ENCODE results near the gene TTLL3. TPM values are rescaled to one million over a fixed set of nuclear protein-coding genes. Genes with fewer than 3 reads are reported as not detected.

The TTLL3 gene
- total and polyA plus RNA-seq, 11 donors, result 4.7 to 30.3 (median 11.8) TPM

GRCh38 chr3:9806137-9806536 is 3.9 kb upstream of the TTLL3 start:
- no peak for ATAC-seq
- Histone ChIP-seq H3K4me3 (no peak overlapping the region), H3K4me1 (peaks cover 0 to 30% (median 11%) of the 10 kb centered on the region in 12 donors), H3K9me3 (no peaks in the 10 kb centered on the region), H3K27ac (no peak overlapping the region), H3K36me3 (peaks cover 0 to 74% (median 64%) of the 10 kb centered on the region in 9 donors), H3K27me3 (no peaks in the 10 kb centered on the region)
- WGBS, 4 donors, result 85 to 93% (median 90%) methylated on average over 12 of the region's 12 CpGs
- intact Hi-C loops (cut with DNase I), result no loop called here
- TF ChIP-seq, protein P1, sequence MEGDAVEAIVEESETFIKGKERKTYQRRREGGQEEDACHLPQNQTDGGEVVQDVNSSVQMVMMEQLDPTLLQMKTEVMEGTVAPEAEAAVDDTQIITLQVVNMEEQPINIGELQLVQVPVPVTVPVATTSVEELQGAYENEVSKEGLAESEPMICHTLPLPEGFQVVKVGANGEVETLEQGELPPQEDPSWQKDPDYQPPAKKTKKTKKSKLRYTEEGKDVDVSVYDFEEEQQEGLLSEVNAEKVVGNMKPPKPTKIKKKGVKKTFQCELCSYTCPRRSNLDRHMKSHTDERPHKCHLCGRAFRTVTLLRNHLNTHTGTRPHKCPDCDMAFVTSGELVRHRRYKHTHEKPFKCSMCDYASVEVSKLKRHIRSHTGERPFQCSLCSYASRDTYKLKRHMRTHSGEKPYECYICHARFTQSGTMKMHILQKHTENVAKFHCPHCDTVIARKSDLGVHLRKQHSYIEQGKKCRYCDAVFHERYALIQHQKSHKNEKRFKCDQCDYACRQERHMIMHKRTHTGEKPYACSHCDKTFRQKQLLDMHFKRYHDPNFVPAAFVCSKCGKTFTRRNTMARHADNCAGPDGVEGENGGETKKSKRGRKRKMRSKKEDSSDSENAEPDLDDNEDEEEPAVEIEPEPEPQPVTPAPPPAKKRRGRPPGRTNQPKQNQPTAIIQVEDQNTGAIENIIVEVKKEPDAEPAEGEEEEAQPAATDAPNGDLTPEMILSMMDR (IDR thresholded peaks at IDR 0.05), result no peak
- TF ChIP-seq POLR2A (IDR thresholded peaks at IDR 0.05), result no peak
- DNase-seq, result no peak

GRCh38 chr3:9806688-9807589 is 3.1 kb upstream of the TTLL3 start:
- TF ChIP-seq, protein P1 (IDR thresholded peaks at IDR 0.05), result no peak
- no peak for TF ChIP-seq POLR2A (IDR thresholded peaks at IDR 0.05)
- intact Hi-C loops (cut with DNase I), result no loop called here
- ATAC-seq (no peak), DNase-seq (no peak)
- Histone ChIP-seq H3K27ac (no peak overlapping the region), H3K9me3 (no peaks in the 10 kb centered on the region), H3K4me3 (no peak overlapping the region), H3K27me3 (no peaks in the 10 kb centered on the region), H3K4me1 (peaks cover 0 to 30% (median 11%) of the 10 kb centered on the region in 12 donors), H3K36me3 (peaks cover 0 to 70% (median 56%) of the 10 kb centered on the region in 9 donors)
- WGBS, 4 donors, result 85 to 97% (median 96%) methylated on average over 4 to 7 of the region's 7 CpGs

- Histone ChIP-seq H3K4me3 (no peak overlapping the region), H3K27ac (peak overlapping the region in 1 of 12 donors; percentile 95), H3K4me1 (peaks cover 0 to 27% (median 11%) of the 10 kb centered on the region in 12 donors), H3K36me3 (peaks cover 0 to 66% (median 48%) of the 10 kb centered on the region in 9 donors), H3K9me3 (no peaks in the 10 kb centered on the region), H3K27me3 (no peaks in the 10 kb centered on the region)
- DNase-seq (no peak), ATAC-seq (no peak)
- intact Hi-C loops (cut with DNase I), result no loop called here
- WGBS, 4 donors, result 90 to 100% (median 93%) methylated on average over 2 of the region's 2 CpGs
- TF ChIP-seq, protein P1 (IDR thresholded peaks at IDR 0.05), result no peak
- TF ChIP-seq POLR2A (IDR thresholded peaks at IDR 0.05), result no peak
Observed at GRCh38 chr3:9807981-9808344, 2.1 kb upstream of the TTLL3 start.

GRCh38 chr3:9808345-9809037 is 1.6 kb upstream of the TTLL3 start:
- H3K36me3 ChIP-seq, result peaks cover 0 to 66% (median 44%) of the 10 kb centered on the region in 9 donors
- WGBS, 4 donors, result 66 to 91% (median 81%) methylated on average over 4 to 7 of the region's 7 CpGs
- H3K27me3 ChIP-seq, result no peaks in the 10 kb centered on the region
- peak in 1 of 5 donors; percentile 32 for DNase-seq
- H3K4me3 ChIP-seq, result no peak overlapping the region
- TF ChIP-seq, protein P1 (IDR thresholded peaks at IDR 0.05), result no peak
- no peak for TF ChIP-seq POLR2A (IDR thresholded peaks at IDR 0.05)
- peaks cover 0 to 23% (median 9%) of the 10 kb centered on the region in 12 donors for H3K4me1 ChIP-seq
- H3K9me3 ChIP-seq, result no peaks in the 10 kb centered on the region
- intact Hi-C loops (cut with DNase I), result no loop called here
- ATAC-seq, result peak in 1 of 4 donors; percentile 3
- peak overlapping the region in 8 of 12 donors; percentile 86 to 98 (median 94) for H3K27ac ChIP-seq
